HG03025 (cell line): ENCODE results near the gene ZG16.
A peak's percentile ranks its signal among the peaks of the same experiment; 100 is the strongest.
"Not testable (repeated sequence)": the region's sequence is repeated elsewhere in the genome, so short reads cannot be mapped to it uniquely, and the experiment has no call there.

Experiments used
- ATAC-seq: cut with Tn5 transposase; IDR thresholded peaks from one replicate; pipeline ENCODE4 v1.9.1; 2021; ENCODE audit warnings: mild to moderate bottlenecking, moderate library complexity; ENCODE audit not compliant: unreplicated experiment, low FRiP score

Gene ZG16

GRCh38 chr16:29783094-29783953 is 5.3 kb downstream of the ZG16 start:
- not testable (repeated sequence) for ATAC-seq

GRCh38 chr16:29784157-29784556 is 6.1 kb downstream of the ZG16 start:
- ATAC-seq = no peak

GRCh38 chr16:29784901-29785500 is 6.9 kb downstream of the ZG16 start:
- no peak for ATAC-seq

- not testable (repeated sequence) for ATAC-seq
These were observed 9.1 kb downstream of the ZG16 start for GRCh38 chr16:29787155-29787554.

- no peak for ATAC-seq
These were observed 11.7 kb downstream of the ZG16 start for GRCh38 chr16:29789775-29790182.

GRCh38 chr16:29790183-29790948 is 12.3 kb downstream of the ZG16 start, which contains the start of gene KIF22:
Gene KIF22 (plus strand): TSS chr16:29790751. CDS start chr16:29790760, 9 bp downstream.
- peak; percentile 96 for ATAC-seq

- no peak for ATAC-seq
These were observed 13.1 kb downstream of the ZG16 start for GRCh38 chr16:29790949-29791844.

GRCh38 chr16:29791845-29792807 is 14.1 kb downstream of the ZG16 start:
- no peak for ATAC-seq

- not testable (repeated sequence) for ATAC-seq
These were observed 15.1 kb downstream of the ZG16 start for GRCh38 chr16:29793153-29793552.

GRCh38 chr16:29794231-29794710 is 16.2 kb downstream of the ZG16 start:
- ATAC-seq = no peak

GRCh38 chr16:29802416-29802935 is 24.4 kb downstream of the ZG16 start:
- no peak for ATAC-seq

GRCh38 chr16:29804020-29804419 is 26.0 kb downstream of the ZG16 start:
- no peak for ATAC-seq

- ATAC-seq = no peak
These were observed 26.6 kb downstream of the ZG16 start for GRCh38 chr16:29804455-29805231.

- ATAC-seq = peak; percentile 47
These were observed 27.4 kb downstream of the ZG16 start for GRCh38 chr16:29805232-29806098.

GRCh38 chr16:29806099-29806579 is 28.1 kb downstream of the ZG16 start, which contains the start of gene MAZ:
Gene MAZ (plus strand): TSS chr16:29806529. CDS start chr16:29806702, 173 bp downstream.
- no peak for ATAC-seq

GRCh38 chr16:29806641-29807425 is 28.8 kb downstream of the ZG16 start:
- ATAC-seq = no peak
